Mucosa of stomach (tissue), 1 donor: ENCODE measurements around the gene CHMP4A.

ENCODE experiments used
- H3K27me3 ChIP-seq: one replicate; pipeline ENCODE4 v1.7.0; 2013; ENCODE audit warnings: mild to moderate bottlenecking, low read length; ENCODE audit not compliant: control insufficient read depth, insufficient read depth
- H3K36me3 ChIP-seq: one replicate; pipeline ENCODE4 v1.7.0; 2013; ENCODE audit warnings: low read length; ENCODE audit not compliant: control insufficient read depth, insufficient read depth
- H3K4me1 ChIP-seq: one replicate; pipeline ENCODE4 v1.7.0; 2013; ENCODE audit warnings: mild to moderate bottlenecking, low read length; ENCODE audit not compliant: control insufficient read depth, insufficient read depth
- H3K4me3 ChIP-seq: one replicate; pipeline ENCODE4 v1.7.0; 2013; ENCODE audit warnings: low read length
- H3K9ac ChIP-seq: one replicate; pipeline ENCODE4 v1.7.0; 2013; ENCODE audit warnings: mild to moderate bottlenecking, low read length, moderate library complexity
- H3K9me3 ChIP-seq: one replicate; pipeline ENCODE4 v1.7.0; 2013; ENCODE audit warnings: mild to moderate bottlenecking, low read length, moderate library complexity; ENCODE audit not compliant: control insufficient read depth
- donor health status: Pancreatic carcinoma.

The CHMP4A gene

DNA sequence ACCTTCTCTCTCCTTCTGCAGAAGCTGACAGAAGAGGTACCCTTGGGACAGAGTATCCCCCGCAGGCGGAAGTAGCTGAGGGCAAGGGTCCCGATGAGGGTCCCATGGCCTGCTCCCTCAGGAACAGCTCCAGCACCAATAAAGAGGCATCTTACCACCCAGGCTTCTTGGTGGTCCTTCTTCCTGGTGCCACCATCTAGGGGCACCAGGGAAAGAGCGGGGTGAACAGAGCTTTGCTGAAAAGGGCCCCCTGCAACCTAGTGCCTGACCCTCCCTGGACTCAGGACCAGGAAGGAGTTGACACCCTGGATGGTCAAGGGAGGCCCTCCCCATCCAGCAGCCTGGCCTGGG, 52.8 kb downstream of the CHMP4A start:
- peaks cover 27% of the 10 kb centered on the region for H3K4me1 ChIP-seq
- peak overlapping the region; percentile 47 for H3K9ac ChIP-seq
- no peak overlapping the region for H3K4me3 ChIP-seq
- peaks cover 58% of the 10 kb centered on the region for H3K36me3 ChIP-seq
- H3K9me3 ChIP-seq: no peaks in the 10 kb centered on the region
- no peaks in the 10 kb centered on the region for H3K27me3 ChIP-seq

DNA sequence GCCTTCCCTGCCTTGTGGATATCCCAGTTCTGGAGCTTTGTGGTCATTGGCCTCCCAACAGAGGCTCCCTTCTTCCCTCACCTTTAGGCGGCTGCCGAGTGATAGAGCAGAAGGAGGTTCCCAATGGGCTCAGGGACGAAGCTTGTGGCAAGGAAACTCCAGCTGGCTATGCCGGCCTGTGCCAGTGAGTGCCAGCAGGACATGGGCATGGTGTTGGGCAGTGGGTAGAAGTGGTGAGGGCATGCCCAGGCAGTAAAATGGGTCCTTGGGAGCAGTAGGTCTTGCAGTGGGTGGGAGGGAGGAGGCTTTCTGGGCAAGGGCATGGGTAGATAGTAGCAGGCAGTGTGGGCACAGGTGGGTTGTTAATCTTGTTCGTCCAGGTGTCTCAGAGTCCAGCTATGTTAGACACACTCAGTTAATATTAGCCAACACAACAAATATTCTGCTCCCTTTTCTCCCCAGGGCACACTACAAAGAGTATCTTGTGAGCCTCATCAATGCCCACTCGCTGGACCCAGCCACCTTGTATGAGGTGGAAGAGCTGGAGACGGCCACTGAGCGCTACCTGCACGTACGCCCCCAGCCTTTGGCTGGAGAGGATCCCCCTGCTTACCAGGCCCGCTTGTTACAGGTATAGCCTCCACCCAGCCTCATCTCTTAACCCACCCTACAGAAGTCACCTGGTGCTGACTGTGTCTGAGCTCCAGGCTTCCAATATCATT, 53.4 kb downstream of the CHMP4A start:
- H3K4me3 ChIP-seq: no peak overlapping the region
- H3K9ac ChIP-seq: peak overlapping the region; percentile 47
- no peaks in the 10 kb centered on the region for H3K27me3 ChIP-seq
- peaks cover 58% of the 10 kb centered on the region for H3K36me3 ChIP-seq
- peaks cover 27% of the 10 kb centered on the region for H3K4me1 ChIP-seq
- no peaks in the 10 kb centered on the region for H3K9me3 ChIP-seq
